ENCODE results near the gene ATP2B2. TPM values are rescaled to one million over a fixed set of nuclear protein-coding genes. Genes with fewer than 3 reads are reported as not detected.

ATP2B2 gene
- total and polyA plus RNA-seq, 2 donors (not counting 1 experiment from before 2014, with no cell fraction given): not detected

DNA sequence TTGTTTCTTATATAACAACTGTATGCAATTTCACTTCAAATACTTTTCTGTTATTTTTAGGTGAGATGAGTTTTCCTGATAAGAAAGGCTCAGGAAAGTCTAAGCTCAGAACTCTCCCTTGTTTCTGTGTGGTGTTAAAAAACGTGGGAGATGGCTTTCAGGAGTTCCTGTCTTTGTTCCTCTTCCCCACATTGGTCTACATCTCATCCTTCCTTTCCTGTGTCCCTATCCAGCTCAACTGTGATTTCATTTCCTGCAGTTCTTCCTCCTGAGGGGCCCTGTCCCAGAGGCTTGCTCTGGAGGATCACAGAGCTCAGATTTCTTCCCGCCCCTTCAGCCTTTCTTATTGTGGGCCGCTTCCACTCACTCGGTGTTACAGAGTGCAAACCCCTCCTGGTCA, 195.7 kb downstream of the ATP2B2 start:
- H3K9me3 Mint-ChIP-seq (ENCODE audit: insufficient read depth): no peaks in the 10 kb centered on the region
- intact Hi-C loops (cut with micrococcal nuclease): no loop called here
- H2AFZ ChIP-seq (ENCODE audit: insufficient read depth, low read depth, low read length, poor library complexity, severe bottlenecking): no peak overlapping the region
- no peak for DNase-seq
- H3K27ac Mint-ChIP-seq: no peak overlapping the region
- POLR2A ChIA-PET: interaction anchor here (0.6 kb wide), 1 partner anchor 270 kb away, joined by 4 read pairs; no protein-coding TSS in a partner anchor
- TF ChIP-seq, protein P1, sequence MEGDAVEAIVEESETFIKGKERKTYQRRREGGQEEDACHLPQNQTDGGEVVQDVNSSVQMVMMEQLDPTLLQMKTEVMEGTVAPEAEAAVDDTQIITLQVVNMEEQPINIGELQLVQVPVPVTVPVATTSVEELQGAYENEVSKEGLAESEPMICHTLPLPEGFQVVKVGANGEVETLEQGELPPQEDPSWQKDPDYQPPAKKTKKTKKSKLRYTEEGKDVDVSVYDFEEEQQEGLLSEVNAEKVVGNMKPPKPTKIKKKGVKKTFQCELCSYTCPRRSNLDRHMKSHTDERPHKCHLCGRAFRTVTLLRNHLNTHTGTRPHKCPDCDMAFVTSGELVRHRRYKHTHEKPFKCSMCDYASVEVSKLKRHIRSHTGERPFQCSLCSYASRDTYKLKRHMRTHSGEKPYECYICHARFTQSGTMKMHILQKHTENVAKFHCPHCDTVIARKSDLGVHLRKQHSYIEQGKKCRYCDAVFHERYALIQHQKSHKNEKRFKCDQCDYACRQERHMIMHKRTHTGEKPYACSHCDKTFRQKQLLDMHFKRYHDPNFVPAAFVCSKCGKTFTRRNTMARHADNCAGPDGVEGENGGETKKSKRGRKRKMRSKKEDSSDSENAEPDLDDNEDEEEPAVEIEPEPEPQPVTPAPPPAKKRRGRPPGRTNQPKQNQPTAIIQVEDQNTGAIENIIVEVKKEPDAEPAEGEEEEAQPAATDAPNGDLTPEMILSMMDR (IDR thresholded peaks at IDR 0.05): no peak
- no peak for TF ChIP-seq EZH2 (IDR thresholded peaks at IDR 0.05; ENCODE audit: borderline replicate concordance, insufficient read depth, low read depth, low read length, poor library complexity, severe bottlenecking)
- no peaks in the 10 kb centered on the region for H3K27me3 Mint-ChIP-seq
- no peak for ATAC-seq (ENCODE audit: low read depth)
- CTCF ChIA-PET: no interaction called here
- H3K4me1 Mint-ChIP-seq: peaks cover 2% of the 10 kb centered on the region
- H4K20me1 ChIP-seq (ENCODE audit: control insufficient read depth, insufficient read depth, low read length, poor library complexity, severe bottlenecking): no peaks in the 10 kb centered on the region
- no peak overlapping the region for H3K9ac ChIP-seq (ENCODE audit: low read length)
- H3K27ac ChIP-seq (ENCODE audit: low read length in 2 of 2): no peak overlapping the region
- no peaks in the 10 kb centered on the region for H3K9me3 ChIP-seq (ENCODE audit: control extremely low read depth in 1 of 3, control insufficient read depth in 2 of 3, insufficient read depth in 1 of 3, low read length in 2 of 3)
- no peaks in the 10 kb centered on the region for H3K27me3 ChIP-seq (replicated peaks in 1 of 4; ENCODE audit: control extremely low read depth in 1 of 4, control insufficient read depth in 3 of 4, insufficient read depth in 4 of 4, low read length in 3 of 4)
- peaks cover 3 to 75% of the 10 kb centered on the region in 2 experiments for H3K36me3 ChIP-seq (replicated peaks in 1 of 2; ENCODE audit: control extremely low read depth in 1 of 2, control insufficient read depth in 1 of 2, extremely low read depth in 1 of 2, insufficient read depth in 2 of 2, low read length in 1 of 2)
- H3K4me3 Mint-ChIP-seq: no peak overlapping the region
- H3K4me1 ChIP-seq (ENCODE audit: control insufficient read depth in 2 of 2, insufficient read depth in 2 of 2, low read length in 2 of 2): no peaks in the 10 kb centered on the region
- WGBS (ENCODE audit: insufficient coverage): 100% methylated on average over 3 of the region's 4 CpGs
- H3K4me2 ChIP-seq (replicated peaks; ENCODE audit: low read depth, low read length, poor library complexity, severe bottlenecking): no peak overlapping the region
- H3K4me3 ChIP-seq (ENCODE audit: control extremely low read depth in 1 of 5, extremely low read depth in 1 of 5, insufficient read depth in 1 of 5, low read depth in 2 of 5, low read length in 4 of 5): no peak overlapping the region
- no peaks in the 10 kb centered on the region for H3K79me2 ChIP-seq (ENCODE audit: control insufficient read depth, insufficient read depth, low read length)

GRCh38 chr3:10308678-10309077, 196.7 kb downstream of the ATP2B2 start:
- H3K79me2 ChIP-seq (ENCODE audit: control insufficient read depth, insufficient read depth, low read length): no peaks in the 10 kb centered on the region
- POLR2A ChIA-PET: no interaction called here
- no peaks in the 10 kb centered on the region for H3K27me3 Mint-ChIP-seq
- H3K4me1 ChIP-seq (ENCODE audit: control insufficient read depth in 2 of 2, insufficient read depth in 2 of 2, low read length in 2 of 2): no peaks in the 10 kb centered on the region
- H2AFZ ChIP-seq (ENCODE audit: insufficient read depth, low read depth, low read length, poor library complexity, severe bottlenecking): no peak overlapping the region
- no peak overlapping the region for H3K9ac ChIP-seq (ENCODE audit: low read length)
- no peak for TF ChIP-seq EZH2 (IDR thresholded peaks at IDR 0.05; ENCODE audit: borderline replicate concordance, insufficient read depth, low read depth, low read length, poor library complexity, severe bottlenecking)
- TF ChIP-seq, protein P1 (IDR thresholded peaks at IDR 0.05): no peak
- H3K27ac ChIP-seq (ENCODE audit: low read length in 2 of 2): no peak overlapping the region
- no peak overlapping the region for H3K4me2 ChIP-seq (replicated peaks; ENCODE audit: low read depth, low read length, poor library complexity, severe bottlenecking)
- DNase-seq (no peak), ATAC-seq (ENCODE audit: low read depth) (no peak)
- CTCF ChIA-PET: no interaction called here
- no peaks in the 10 kb centered on the region for H3K9me3 Mint-ChIP-seq (ENCODE audit: insufficient read depth)
- no peaks in the 10 kb centered on the region for H3K4me1 Mint-ChIP-seq
- intact Hi-C loops (cut with micrococcal nuclease): no loop called here
- H3K27me3 ChIP-seq (replicated peaks in 1 of 4; ENCODE audit: control extremely low read depth in 1 of 4, control insufficient read depth in 3 of 4, insufficient read depth in 4 of 4, low read length in 3 of 4): no peaks in the 10 kb centered on the region
- WGBS (ENCODE audit: insufficient coverage): 100% methylated on average over 5 of the region's 7 CpGs
- H3K4me3 ChIP-seq (ENCODE audit: control extremely low read depth in 1 of 5, extremely low read depth in 1 of 5, insufficient read depth in 1 of 5, low read depth in 2 of 5, low read length in 4 of 5): no peak overlapping the region
- no peak overlapping the region for H3K27ac Mint-ChIP-seq
- H3K36me3 ChIP-seq (replicated peaks in 1 of 2; ENCODE audit: control extremely low read depth in 1 of 2, control insufficient read depth in 1 of 2, extremely low read depth in 1 of 2, insufficient read depth in 2 of 2, low read length in 1 of 2): peaks cover 0 to 75% of the 10 kb centered on the region in 2 experiments
- no peak overlapping the region for H3K4me3 Mint-ChIP-seq
- H4K20me1 ChIP-seq (ENCODE audit: control insufficient read depth, insufficient read depth, low read length, poor library complexity, severe bottlenecking): no peaks in the 10 kb centered on the region
- H3K9me3 ChIP-seq (ENCODE audit: control extremely low read depth in 1 of 3, control insufficient read depth in 2 of 3, insufficient read depth in 1 of 3, low read length in 2 of 3): no peaks in the 10 kb centered on the region

All from B cell (primary cell).